Measurements from ENCODE around the gene NGEF. TPM values are rescaled to one million over a fixed set of nuclear protein-coding genes. Genes with fewer than 3 reads are reported as not detected.

The NGEF gene
- total and polyA plus RNA-seq, 10 of the 15 experiments (the other 5 are each of a cell fraction or from before 2014, with no cell fraction given) = 0.12 TPM; not detected in 9

DNA sequence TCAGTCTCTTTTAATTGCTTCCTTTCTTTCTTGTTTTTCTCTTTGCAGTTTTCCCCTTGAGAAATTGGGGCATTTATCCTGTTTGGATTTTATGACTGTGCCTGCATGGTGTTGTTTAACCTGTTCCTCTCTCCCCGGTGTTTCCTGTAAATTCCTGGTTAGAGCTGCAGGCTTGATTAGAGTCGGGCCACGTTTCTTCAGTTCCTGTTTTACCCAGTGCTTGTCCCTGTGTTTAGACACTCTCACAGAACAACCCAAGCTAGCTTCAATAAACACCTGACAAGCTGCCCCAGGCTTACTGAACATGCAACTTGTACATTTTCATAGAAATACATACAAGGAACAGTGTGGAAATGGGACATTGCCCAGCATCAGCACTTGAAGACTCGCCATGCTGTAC, 53.9 kb downstream of the NGEF start:
- H3K9ac ChIP-seq (ENCODE audit: control insufficient read depth, insufficient read depth, low read length) = no peak overlapping the region
- no peak overlapping the region for H3K4me3 ChIP-seq
- no TSS peak for BruUV-seq (replicated peaks)
- intact Hi-C loops (cut with micrococcal nuclease; ENCODE audit: unreplicated experiment) (no loop called here), in situ Hi-C loops (cut with MboI) (no loop called here)
- no peak for ATAC-seq
- POLR2A ChIA-PET = interaction anchor here (0.6 to 2.7 kb wide), 2 partner anchors 17 to 123 kb away, joined by 3 to 12 read pairs; no protein-coding TSS in a partner anchor
- H3K9me3 ChIP-seq (replicated peaks; ENCODE audit: control insufficient read depth, insufficient read depth, low read length) = peaks cover 7% of the 10 kb centered on the region; the same call in 1 of the 3 replicates
- RAD21 ChIA-PET (ENCODE audit: unreplicated experiment) = interaction anchor here (0.9 to 2.9 kb wide), 3 partner anchors 13 to 17 kb away, joined by 3 to 22 read pairs (median 6); no protein-coding TSS in a partner anchor
- SMC1A ChIA-PET (ENCODE audit: uncharacterized antibody, unreplicated experiment) = interaction anchor here (0.7 to 6.7 kb wide), 6 partner anchors 18 to 99 kb away, joined by 3 to 52 read pairs (median 4); no protein-coding TSS in a partner anchor
- H3K27me3 ChIP-seq (replicated peaks in 1 of 2; ENCODE audit: control insufficient read depth in 2 of 2, insufficient read depth in 2 of 2, low read length in 1 of 2) = no peaks in the 10 kb centered on the region
- H4K20me1 ChIP-seq (ENCODE audit: control insufficient read depth, insufficient read depth) = no peaks in the 10 kb centered on the region
- CTCF ChIA-PET = interaction anchor here (3.5 kb wide), 1 partner anchor 95 kb away, joined by 18 read pairs; no protein-coding TSS in a partner anchor
- H3K79me2 ChIP-seq (ENCODE audit: control insufficient read depth, insufficient read depth, low read length) = no peaks in the 10 kb centered on the region
- H3K36me3 ChIP-seq (ENCODE audit: control insufficient read depth in 2 of 2, insufficient read depth in 2 of 2, low read length in 1 of 2) = no peaks in the 10 kb centered on the region
- no peak overlapping the region for H3K4me2 ChIP-seq (ENCODE audit: control insufficient read depth, insufficient read depth)
- TF ChIP-seq, protein P1, sequence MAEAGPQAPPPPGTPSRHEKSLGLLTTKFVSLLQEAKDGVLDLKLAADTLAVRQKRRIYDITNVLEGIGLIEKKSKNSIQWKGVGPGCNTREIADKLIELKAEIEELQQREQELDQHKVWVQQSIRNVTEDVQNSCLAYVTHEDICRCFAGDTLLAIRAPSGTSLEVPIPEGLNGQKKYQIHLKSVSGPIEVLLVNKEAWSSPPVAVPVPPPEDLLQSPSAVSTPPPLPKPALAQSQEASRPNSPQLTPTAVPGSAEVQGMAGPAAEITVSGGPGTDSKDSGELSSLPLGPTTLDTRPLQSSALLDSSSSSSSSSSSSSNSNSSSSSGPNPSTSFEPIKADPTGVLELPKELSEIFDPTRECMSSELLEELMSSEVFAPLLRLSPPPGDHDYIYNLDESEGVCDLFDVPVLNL (IDR thresholded peaks at IDR 0.05; ENCODE audit: low read depth, low read length) = no peak
- TF ChIP-seq, protein P2, sequence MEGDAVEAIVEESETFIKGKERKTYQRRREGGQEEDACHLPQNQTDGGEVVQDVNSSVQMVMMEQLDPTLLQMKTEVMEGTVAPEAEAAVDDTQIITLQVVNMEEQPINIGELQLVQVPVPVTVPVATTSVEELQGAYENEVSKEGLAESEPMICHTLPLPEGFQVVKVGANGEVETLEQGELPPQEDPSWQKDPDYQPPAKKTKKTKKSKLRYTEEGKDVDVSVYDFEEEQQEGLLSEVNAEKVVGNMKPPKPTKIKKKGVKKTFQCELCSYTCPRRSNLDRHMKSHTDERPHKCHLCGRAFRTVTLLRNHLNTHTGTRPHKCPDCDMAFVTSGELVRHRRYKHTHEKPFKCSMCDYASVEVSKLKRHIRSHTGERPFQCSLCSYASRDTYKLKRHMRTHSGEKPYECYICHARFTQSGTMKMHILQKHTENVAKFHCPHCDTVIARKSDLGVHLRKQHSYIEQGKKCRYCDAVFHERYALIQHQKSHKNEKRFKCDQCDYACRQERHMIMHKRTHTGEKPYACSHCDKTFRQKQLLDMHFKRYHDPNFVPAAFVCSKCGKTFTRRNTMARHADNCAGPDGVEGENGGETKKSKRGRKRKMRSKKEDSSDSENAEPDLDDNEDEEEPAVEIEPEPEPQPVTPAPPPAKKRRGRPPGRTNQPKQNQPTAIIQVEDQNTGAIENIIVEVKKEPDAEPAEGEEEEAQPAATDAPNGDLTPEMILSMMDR (IDR thresholded peaks at IDR 0.05 in 2 of 3, conservative IDR thresholded peaks at IDR 0.05 in 1 of 3; ENCODE audit: control insufficient read depth in 2 of 3, extremely low read depth in 1 of 3, insufficient read depth in 1 of 3, low read depth in 3 of 3, low read length in 3 of 3) = no peak
- TF ChIP-seq CBX3 (IDR thresholded peaks at IDR 0.05; ENCODE audit: borderline replicate concordance, low read depth) (no peak), RUNX3 (IDR thresholded peaks at IDR 0.05; ENCODE audit: low read length) (no peak), SPI1 (IDR thresholded peaks at IDR 0.05; ENCODE audit: borderline replicate concordance, insufficient read depth, low read depth, low read length) (peak; percentile 51; the same call in 1 of the 2 replicates), HDAC6 (IDR thresholded peaks at IDR 0.05; ENCODE audit: unreplicated experiment) (no peak), MEF2B (IDR thresholded peaks at IDR 0.05; ENCODE audit: partially characterized antibody, poor library complexity, severe bottlenecking) (no peak), FOXM1 (IDR thresholded peaks at IDR 0.05; ENCODE audit: low read depth, low read length) (no peak)
- H2AFZ ChIP-seq (ENCODE audit: control insufficient read depth, low read depth, low read length) = no peak overlapping the region
- peaks cover 19% of the 10 kb centered on the region for H3K4me1 ChIP-seq (ENCODE audit: control insufficient read depth, insufficient read depth, low read length)
- FAIRE-seq = no peak
- no peak overlapping the region for H3K27ac ChIP-seq (ENCODE audit: control insufficient read depth, insufficient read depth)
- WGBS (ENCODE audit: insufficient coverage, insufficient replicate concordance, low lambda C conversion rate, missing lambda C conversion rate) = 41% methylated on average over 4 of the region's 4 CpGs
- DNase-seq (ENCODE audit: low read depth, low spot score) = no peak
